SIG-M5 (cell line): ENCODE measurements around the gene HID1.
"Not testable (repeated sequence)": the region's sequence is repeated elsewhere in the genome, so short reads cannot be mapped to it uniquely, and the experiment has no call there.

Experiments used
- DNase-seq: peaks from one replicate; lab custom pipeline; 2025; lab: John Stamatoyannopoulos, UW

HID1 gene

GRCh38 chr17:74998783-74999182 is 26.2 kb upstream of the HID1 start:
- DNase-seq, result no peak

GRCh38 chr17:74995847-74996246 is 23.3 kb upstream of the HID1 start:
- no peak for DNase-seq

- DNase-seq, result no peak
Observed at GRCh38 chr17:74994440-74994839, 21.9 kb upstream of the HID1 start.

GRCh38 chr17:74992223-74992622 is 19.7 kb upstream of the HID1 start:
- DNase-seq, result no peak

- no peak for DNase-seq
Observed at GRCh38 chr17:74990581-74991105, 18.1 kb upstream of the HID1 start.

GRCh38 chr17:74987909-74988711 is 15.6 kb upstream of the HID1 start:
- no peak for DNase-seq

GRCh38 chr17:74987418-74987908 is 14.9 kb upstream of the HID1 start, which contains the start of gene CDR2L:
CDR2L (plus strand) TSS chr17:74987632; CDS start chr17:74988044, 412 bp downstream.
- peak; percentile 79 for DNase-seq

- no peak for DNase-seq
Observed at GRCh38 chr17:74986206-74986576, 13.6 kb upstream of the HID1 start.

GRCh38 chr17:74982663-74983313 is 10.2 kb upstream of the HID1 start:
- not testable (repeated sequence) for DNase-seq

GRCh38 chr17:74981979-74982662 is 9.6 kb upstream of the HID1 start:
- no peak for DNase-seq

- no peak for DNase-seq
Observed at GRCh38 chr17:74981318-74981978, 8.9 kb upstream of the HID1 start.

- DNase-seq, result no peak
Observed at GRCh38 chr17:74979408-74980146, 7.0 kb upstream of the HID1 start.

- DNase-seq, result no peak
Observed at GRCh38 chr17:74978240-74978639, 5.7 kb upstream of the HID1 start.

- no peak for DNase-seq
Observed at GRCh38 chr17:74977802-74978201, 5.2 kb upstream of the HID1 start.

- no peak for DNase-seq
Observed at GRCh38 chr17:74975943-74976342, 3.4 kb upstream of the HID1 start.

- no peak for DNase-seq
Observed at GRCh38 chr17:74972973-74973328, 392 bp upstream of the HID1 start.

- no peak for DNase-seq
Observed at GRCh38 chr17:74971842-74972106, 785 bp downstream of the HID1 start.

- DNase-seq, result no peak
Observed at GRCh38 chr17:74971069-74971841, 1.3 kb downstream of the HID1 start.

- DNase-seq, result no peak
Observed at GRCh38 chr17:74970395-74970794, 2.2 kb downstream of the HID1 start.

- not testable (repeated sequence) for DNase-seq
Observed at GRCh38 chr17:74969501-74969900, 3.1 kb downstream of the HID1 start.

GRCh38 chr17:74968361-74968780 is 4.2 kb downstream of the HID1 start:
- no peak for DNase-seq
